Thoracic aorta (tissue), 2 donors: ENCODE data around the gene F12. TPM values are rescaled to one million over a fixed set of nuclear protein-coding genes. Genes with fewer than 3 reads are reported as not detected.

Source experiments
- ATAC-seq: fragments of 150-250 bp; one replicate; pipeline ENCODE4 v1.8.0; 2017; ENCODE audit warnings: low read depth; ENCODE audit not compliant: insufficient number of reproducible peaks, low FRiP score
- DNase-seq: peaks from one replicate; pipeline ENCODE4 v3.0.0-alpha.2; 2020; ENCODE audit warnings: low spot score
- H3K27ac ChIP-seq, 2 donors: fragments of 200-600 bp; sonication (generic); 1 replicate in 1 of 2; 2 replicates in 1 of 2; pipeline ENCODE4 v1.5.1; 2016; ENCODE audit warnings: mild to moderate bottlenecking in 2 of 2, moderate library complexity in 2 of 2
- H3K27me3 ChIP-seq: fragments of 200-600 bp; sonication (generic); replicated peaks from 2 replicates; pipeline ENCODE4 v1.6.0; 2016; ENCODE audit warnings: mild to moderate bottlenecking; ENCODE audit not compliant: insufficient read depth
- H3K36me3 ChIP-seq: fragments of 200-600 bp; sonication (generic); one replicate; pipeline ENCODE4 v1.5.1; 2016
- H3K4me1 ChIP-seq, 2 donors: fragments of 200-600 bp; sonication (generic); 1 replicate in 1 of 2; 2 replicates in 1 of 2; pipeline versions ENCODE4 v1.5.1 to v1.6.0; 2016; ENCODE audit warnings: low read depth in 2 of 2, mild to moderate bottlenecking in 1 of 2; ENCODE audit not compliant: control insufficient read depth in 1 of 2
- H3K4me3 ChIP-seq: fragments of 200-600 bp; sonication (generic); 2 replicates; pipeline ENCODE4 v1.5.1; 2016; ENCODE audit warnings: mild to moderate bottlenecking
- H3K9me3 ChIP-seq: fragments of 200-600 bp; sonication (generic); 2 replicates; pipeline ENCODE4 v1.5.1; 2016
- CTCF ChIP-seq: fragments of 200-600 bp; sonication (generic); IDR thresholded peaks from one replicate; pipeline ENCODE4 v1.5.1; 2019; ENCODE audit warnings: antibody characterized with exemption
- total RNA-seq, 2 donors: library from RNA; depleted of rRNA; stranded (reverse); fragments of >200 nt; gene quantifications; one replicate each; pipeline versions ENCODE4 v1.1.0 to v1.2.3, GENCODE V29; 2016

Gene F12
- total RNA-seq, 2 donors from 2014 or later = not detected

GRCh38 chr5:177356746-177357145 lies 52.6 kb downstream of the F12 start:
- H3K9me3 ChIP-seq = no peaks in the 10 kb centered on the region
- H3K4me3 ChIP-seq = no peak overlapping the region
- H3K27me3 ChIP-seq = no peaks in the 10 kb centered on the region
- H3K4me1 ChIP-seq = peaks cover 0 to 4% of the 10 kb centered on the region in 2 donors
- ATAC-seq (no peak), DNase-seq (no peak)
- no peak overlapping the region for H3K27ac ChIP-seq
- no peaks in the 10 kb centered on the region for H3K36me3 ChIP-seq
- TF ChIP-seq CTCF = no peak

- DNase-seq = no peak
- TF ChIP-seq CTCF = no peak
- no peak overlapping the region for H3K4me3 ChIP-seq
- H3K36me3 ChIP-seq = no peaks in the 10 kb centered on the region
- H3K27ac ChIP-seq = no peak overlapping the region
- ATAC-seq = no peak
- H3K27me3 ChIP-seq = no peaks in the 10 kb centered on the region
- H3K9me3 ChIP-seq = no peaks in the 10 kb centered on the region
- peaks cover under 1 to 6% of the 10 kb centered on the region in 2 donors for H3K4me1 ChIP-seq
Measured at GRCh38 chr5:177355868-177356168, 53.5 kb downstream of the F12 start.

- Histone ChIP-seq H3K4me1 (peaks cover 6 to 11% of the 10 kb centered on the region in 2 donors), H3K9me3 (no peaks in the 10 kb centered on the region), H3K36me3 (no peaks in the 10 kb centered on the region), H3K4me3 (no peak overlapping the region), H3K27ac (no peak overlapping the region), H3K27me3 (no peaks in the 10 kb centered on the region)
- no peak for ATAC-seq
- no peak for TF ChIP-seq CTCF
- no peak for DNase-seq
Measured at GRCh38 chr5:177355162-177355867, 54.0 kb downstream of the F12 start.

- no peak for DNase-seq
- H3K36me3 ChIP-seq = no peaks in the 10 kb centered on the region
- TF ChIP-seq CTCF = no peak
Measured at GRCh38 chr5:177354711-177355110, 54.7 kb downstream of the F12 start.

GRCh38 chr5:177354256-177354655 lies 55.1 kb downstream of the F12 start:
- DNase-seq (no peak), ATAC-seq (no peak)
- Histone ChIP-seq H3K27ac (no peak overlapping the region), H3K4me1 (peaks cover 12 to 22% of the 10 kb centered on the region in 2 donors), H3K9me3 (no peaks in the 10 kb centered on the region), H3K27me3 (no peaks in the 10 kb centered on the region), H3K4me3 (no peak overlapping the region), H3K36me3 (no peaks in the 10 kb centered on the region)
- TF ChIP-seq CTCF = no peak

More at GRCh38 chr5:177354711-177355110, 54.7 kb downstream of the F12 start:
- Histone ChIP-seq H3K4me3 (no peak overlapping the region), H3K9me3 (no peaks in the 10 kb centered on the region), H3K27me3 (no peaks in the 10 kb centered on the region), H3K4me1 (peaks cover 12 to 17% of the 10 kb centered on the region in 2 donors), H3K27ac (no peak overlapping the region)
- ATAC-seq = no peak
